Measurements from ENCODE around the gene WDR35.
A peak's percentile ranks its signal among the peaks of the same experiment; 100 is the strongest.

Gene WDR35

GRCh38 chr2:19875280-19875679, 114.6 kb downstream of the WDR35 start:
- TF ChIP-seq CTCF (IDR thresholded peaks at IDR 0.05; ENCODE audit: low read depth, low read length), result no peak

GRCh38 chr2:19874726-19875125, 115.2 kb downstream of the WDR35 start:
- no peak overlapping the region for H3K4me3 ChIP-seq (ENCODE audit: low read depth, low read length)
- no peak for TF ChIP-seq CTCF (IDR thresholded peaks at IDR 0.05; ENCODE audit: low read depth, low read length)

More at GRCh38 chr2:19875280-19875679, 114.6 kb downstream of the WDR35 start:
- H3K4me3 ChIP-seq (ENCODE audit: low read depth, low read length), result no peak overlapping the region

- no peak overlapping the region for H3K4me3 ChIP-seq (ENCODE audit: low read depth, low read length)
- no peak for TF ChIP-seq CTCF (IDR thresholded peaks at IDR 0.05; ENCODE audit: low read depth, low read length)
Observed at GRCh38 chr2:19873014-19873413, 116.9 kb downstream of the WDR35 start.

- TF ChIP-seq CTCF (IDR thresholded peaks at IDR 0.05; ENCODE audit: low read depth, low read length), result no peak
- H3K4me3 ChIP-seq (ENCODE audit: low read depth, low read length), result no peak overlapping the region
Observed at GRCh38 chr2:19872302-19872701, 117.6 kb downstream of the WDR35 start.

- H3K4me3 ChIP-seq (ENCODE audit: low read depth, low read length), result no peak overlapping the region
- no peak for TF ChIP-seq CTCF (IDR thresholded peaks at IDR 0.05; ENCODE audit: low read depth, low read length)
Observed at GRCh38 chr2:19871836-19872235, 118.1 kb downstream of the WDR35 start.

- TF ChIP-seq CTCF (IDR thresholded peaks at IDR 0.05; ENCODE audit: low read depth, low read length), result no peak
- no peak overlapping the region for H3K4me3 ChIP-seq (ENCODE audit: low read depth, low read length)
Observed at GRCh38 chr2:19870792-19871191, 119.1 kb downstream of the WDR35 start.

GRCh38 chr2:19868701-19869580, 121.0 kb downstream of the WDR35 start:
- TF ChIP-seq CTCF (IDR thresholded peaks at IDR 0.05; ENCODE audit: low read depth, low read length), result no peak
- peak overlapping the region; percentile 53 for H3K4me3 ChIP-seq (ENCODE audit: low read depth, low read length)

Data from WI38 (cell line).